ENCODE results near the gene SST. TPM values are rescaled to one million over a fixed set of nuclear protein-coding genes. Genes with fewer than 3 reads are reported as not detected.
"Not testable (repeated sequence)": the region's sequence is repeated elsewhere in the genome, so short reads cannot be mapped to it uniquely, and the experiment has no call there.

SST gene
- total and polyA plus RNA-seq, 12 donors, result 0.23 TPM; not detected in 11

DNA sequence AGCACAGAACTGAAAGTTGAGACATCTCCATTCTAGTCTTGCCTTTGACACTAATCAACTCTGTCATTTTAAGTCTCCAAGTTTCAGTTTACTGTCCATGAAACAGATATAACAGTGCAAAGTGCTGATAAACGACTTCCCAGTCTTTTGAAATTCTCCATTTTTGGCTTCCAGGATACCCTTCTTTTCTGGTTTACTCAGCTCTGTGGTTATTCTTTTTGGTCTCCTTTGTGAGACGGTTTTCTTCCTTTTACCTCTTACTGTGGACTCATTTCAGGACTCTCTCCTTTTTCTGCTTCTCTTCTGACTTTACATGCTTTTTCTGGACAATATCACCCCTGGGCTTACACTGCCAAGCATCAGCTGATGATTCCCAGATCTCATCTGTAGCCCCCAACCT is 18.9 kb downstream of the SST start:
- TF ChIP-seq, protein P1, sequence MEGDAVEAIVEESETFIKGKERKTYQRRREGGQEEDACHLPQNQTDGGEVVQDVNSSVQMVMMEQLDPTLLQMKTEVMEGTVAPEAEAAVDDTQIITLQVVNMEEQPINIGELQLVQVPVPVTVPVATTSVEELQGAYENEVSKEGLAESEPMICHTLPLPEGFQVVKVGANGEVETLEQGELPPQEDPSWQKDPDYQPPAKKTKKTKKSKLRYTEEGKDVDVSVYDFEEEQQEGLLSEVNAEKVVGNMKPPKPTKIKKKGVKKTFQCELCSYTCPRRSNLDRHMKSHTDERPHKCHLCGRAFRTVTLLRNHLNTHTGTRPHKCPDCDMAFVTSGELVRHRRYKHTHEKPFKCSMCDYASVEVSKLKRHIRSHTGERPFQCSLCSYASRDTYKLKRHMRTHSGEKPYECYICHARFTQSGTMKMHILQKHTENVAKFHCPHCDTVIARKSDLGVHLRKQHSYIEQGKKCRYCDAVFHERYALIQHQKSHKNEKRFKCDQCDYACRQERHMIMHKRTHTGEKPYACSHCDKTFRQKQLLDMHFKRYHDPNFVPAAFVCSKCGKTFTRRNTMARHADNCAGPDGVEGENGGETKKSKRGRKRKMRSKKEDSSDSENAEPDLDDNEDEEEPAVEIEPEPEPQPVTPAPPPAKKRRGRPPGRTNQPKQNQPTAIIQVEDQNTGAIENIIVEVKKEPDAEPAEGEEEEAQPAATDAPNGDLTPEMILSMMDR (IDR thresholded peaks at IDR 0.05), result no peak
- Histone ChIP-seq H3K4me1 (no peaks in the 10 kb centered on the region), H3K4me3 (no peak overlapping the region), H3K27ac (no peak overlapping the region), H3K36me3 (no peaks in the 10 kb centered on the region), H3K27me3 (peaks cover 0 to 30% (median 5%) of the 10 kb centered on the region in 7 donors), H3K9me3 (peaks cover 0 to 3% (median 0%) of the 10 kb centered on the region in 11 donors)
- 53 to 62% methylated on average over 2 of the region's 2 CpGs for WGBS, 2 donors
- intact Hi-C loops (cut with DNase I), result no loop called here
- DNase-seq (no peak), ATAC-seq (no peak)

DNA sequence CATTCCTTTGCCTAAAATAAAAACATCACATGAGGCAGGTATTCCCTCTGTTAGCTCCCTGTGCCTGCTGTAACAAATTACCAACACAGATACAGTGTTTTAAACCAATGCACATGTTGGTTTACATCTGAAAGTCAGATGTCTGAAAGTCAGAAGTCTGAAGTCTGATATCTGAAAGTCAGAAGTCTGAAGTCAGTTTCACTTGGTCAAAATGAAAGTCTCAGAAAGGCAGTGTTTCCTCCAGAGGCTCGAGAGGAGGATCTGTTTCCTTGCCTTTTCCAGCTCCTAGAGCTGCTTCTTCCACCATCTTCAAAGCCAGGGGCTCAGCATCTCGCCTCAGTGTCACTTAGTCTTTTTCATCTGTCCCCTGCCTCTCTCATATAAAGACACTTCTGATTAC is 22.0 kb downstream of the SST start:
- Histone ChIP-seq H3K4me3 (no peak overlapping the region), H3K9me3 (peaks cover 0 to 3% (median 0%) of the 10 kb centered on the region in 11 donors), H3K27ac (no peak overlapping the region), H3K4me1 (no peaks in the 10 kb centered on the region), H3K36me3 (no peaks in the 10 kb centered on the region), H3K27me3 (peaks cover 0 to 28% (median 5%) of the 10 kb centered on the region in 7 donors)
- TF ChIP-seq, protein P1 (IDR thresholded peaks at IDR 0.05), result no peak
- WGBS, 2 donors, result 62 to 63% methylated on average over 2 of the region's 2 CpGs
- DNase-seq, result no peak
- intact Hi-C loops (cut with DNase I), result no loop called here
- ATAC-seq, result no peak

DNA sequence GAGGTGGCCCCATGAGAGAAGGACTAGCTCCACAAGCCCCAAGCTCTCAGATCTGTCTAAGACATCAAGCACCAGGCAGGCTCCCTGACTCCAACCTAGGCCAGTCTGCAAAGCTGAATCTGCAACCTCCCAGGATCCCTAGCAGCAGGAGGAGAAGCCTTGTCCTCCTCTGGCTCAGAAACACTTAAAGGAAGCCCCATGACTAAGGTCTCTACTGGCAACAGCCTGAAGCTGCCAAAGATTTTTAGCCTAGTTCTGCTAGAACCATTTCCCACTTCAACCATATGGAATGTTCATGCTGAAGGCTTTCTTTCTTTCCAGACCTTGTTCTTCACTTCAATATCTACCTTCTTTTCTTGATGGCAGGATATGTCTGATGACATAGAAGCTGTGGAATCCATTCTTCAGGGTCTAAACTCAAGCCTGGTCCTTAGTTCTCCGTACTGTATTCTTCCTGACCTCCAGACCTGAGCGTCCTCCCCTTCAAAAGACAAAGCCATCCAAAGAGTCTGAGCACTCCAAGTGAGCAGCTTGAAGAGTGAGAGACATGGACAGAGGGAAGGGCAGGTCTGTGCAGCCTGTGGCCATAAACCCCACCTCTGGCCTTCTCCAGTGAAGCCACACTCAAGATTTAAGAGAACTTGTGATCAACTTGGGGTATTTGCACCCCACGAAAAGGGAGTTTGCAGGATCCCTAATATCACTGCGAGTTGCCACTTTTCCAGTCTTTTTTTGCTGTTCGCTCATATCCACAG is 23.1 kb downstream of the SST start:
- no peak for DNase-seq

DNA sequence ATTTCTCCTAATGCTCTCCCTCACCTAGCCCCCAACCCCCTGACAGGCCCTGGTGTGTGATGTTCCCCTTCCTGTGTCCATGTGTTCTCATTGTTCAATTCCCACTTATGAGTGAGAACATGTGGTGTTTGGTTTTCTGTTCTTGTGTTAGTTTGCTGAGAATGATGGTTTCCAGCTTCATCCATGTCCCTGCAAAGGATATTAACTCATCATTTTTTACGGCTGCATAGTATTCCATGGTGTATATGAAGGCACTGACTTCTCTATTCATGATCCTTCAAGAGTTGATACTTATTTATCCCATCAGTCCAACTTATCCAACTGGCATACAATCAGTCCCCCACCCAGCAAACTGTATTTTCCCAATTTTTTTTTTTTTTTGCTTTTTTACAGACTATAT is 24.8 kb downstream of the SST start:
- H3K4me1 ChIP-seq; intact Hi-C loops (cut with DNase I); H3K27ac ChIP-seq; H3K9me3 ChIP-seq; H3K4me3 ChIP-seq; ATAC-seq; H3K36me3 ChIP-seq; DNase-seq: not testable (repeated sequence)
- peaks cover 0 to 19% (median under 1%) of the 10 kb centered on the region in 7 donors for H3K27me3 ChIP-seq
- WGBS, 2 donors, result 87 to 92% methylated on average over 1 of the region's 1 CpG

More for the DNA sequence above, 23.1 kb downstream of the SST start:
- Histone ChIP-seq H3K27me3 (peaks cover 0 to 23% (median 10%) of the 10 kb centered on the region in 7 donors), H3K4me3 (no peak overlapping the region), H3K9me3 (peaks cover 0 to 3% (median 0%) of the 10 kb centered on the region in 11 donors), H3K4me1 (no peaks in the 10 kb centered on the region), H3K27ac (no peak overlapping the region), H3K36me3 (no peaks in the 10 kb centered on the region)
- no peak for ATAC-seq
- 81 to 84% methylated on average over 5 of the region's 5 CpGs for WGBS, 2 donors
- TF ChIP-seq, protein P1 (IDR thresholded peaks at IDR 0.05), result no peak
- intact Hi-C loops (cut with DNase I), result no loop called here

DNA sequence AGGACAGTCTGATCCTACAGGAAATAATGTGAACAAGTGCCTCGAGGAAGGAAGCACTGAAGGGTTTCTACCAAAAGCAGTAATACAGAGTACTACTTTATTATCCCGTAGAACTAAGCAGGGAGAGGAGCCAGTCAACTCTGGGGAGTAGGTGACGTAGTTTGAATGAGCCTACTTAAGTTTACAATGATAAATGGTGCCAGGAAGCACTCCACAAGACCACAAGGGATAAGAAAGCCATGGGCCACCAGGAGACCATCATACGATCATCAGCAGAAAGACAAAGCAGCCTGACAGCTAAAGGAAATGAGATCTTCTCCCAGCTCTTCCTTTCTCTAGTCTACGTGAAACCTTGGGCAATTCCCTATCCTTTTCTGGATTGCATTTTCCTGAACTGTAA is 27.3 kb downstream of the SST start:
- H3K4me3 ChIP-seq, result no peak overlapping the region
- ATAC-seq, result no peak
- peaks cover 0 to 5% (median 0%) of the 10 kb centered on the region in 11 donors for H3K9me3 ChIP-seq
- H3K27me3 ChIP-seq, result peaks cover 0 to 16% (median 0%) of the 10 kb centered on the region in 7 donors
- WGBS, 2 donors, result 65 to 70% methylated on average over 5 of the region's 5 CpGs
- H3K36me3 ChIP-seq, result no peaks in the 10 kb centered on the region
- H3K4me1 ChIP-seq, result peaks cover 0 to 5% (median 0%) of the 10 kb centered on the region in 9 donors
- intact Hi-C loops (cut with DNase I), result no loop called here
- H3K27ac ChIP-seq, result no peak overlapping the region
- TF ChIP-seq, protein P1 (IDR thresholded peaks at IDR 0.05), result no peak
- no peak for DNase-seq

Data from heart right ventricle (tissue), 16 donors.